HepG2 (cell line): ENCODE measurements around the gene VDAC2. TPM values are rescaled to one million over a fixed set of nuclear protein-coding genes. Genes with fewer than 3 reads are reported as not detected.
A peak's percentile ranks its signal among the peaks of the same experiment; 100 is the strongest.

Experiments
- ATAC-seq: fragments of 200-7000 bp; cut with Tn5 transposase; 3 replicates; pipeline ENCODE4 v1.9.1; 2020; ENCODE audit warnings: mild to moderate bottlenecking, moderate library complexity
- BruUV-seq: library from RNA; stranded (reverse); fragments of 400-500 nt; replicated peaks from 2 replicates; lab custom pipeline; 2021; lab: Mats Ljungman, UMichigan
- CTCF ChIA-PET: fragments of 300-600 bp; formaldehyde crosslinking; extraction: SDS; loops from one replicate; lab custom pipeline; 2021; ENCODE audit warnings: low total read pairs, inconsistent platforms, low intra/inter-chr PET ratio; lab: Yijun Ruan, JAX
- POLR2A ChIA-PET: fragments of 350-600 bp; sonication (Branson Sonifier 250); formaldehyde crosslinking; loops from one replicate; lab custom pipeline; 2020; ENCODE audit warnings: antibody characterized with exemption, inconsistent platforms; lab: Yijun Ruan, JAX
- DNase-seq: peaks from one replicate; pipeline ENCODE4 v3.0.0-alpha.2; 2015; ENCODE audit warnings: low spot score
- FAIRE-seq: peaks from 3 replicates; lab custom pipeline; 2011; peaks lifted over from hg19 to GRCh38; lab: Jason Lieb, UNC
- H2AFZ ChIP-seq: one replicate; pipeline ENCODE4 v1.6.1; 2011; ENCODE audit warnings: low read length, inconsistent platforms
- H3K27ac ChIP-seq: fragments of 300-600 bp; 3 replicates; pipeline ENCODE4 v1.8.0; 2011; ENCODE audit warnings: mixed run types, mild to moderate bottlenecking, mixed read lengths, low read length, inconsistent platforms; ENCODE audit not compliant: insufficient read depth; ENCODE audit errors: extremely low read length
- H3K27me3 ChIP-seq, 2 experiments: fragments of 200-600 bp in 1 of 2; 2 replicates in 1 of 2; 3 replicates in 1 of 2; pipeline versions ENCODE4 v1.6.0 to v1.8.0; 2011; ENCODE audit warnings: low read length in 2 of 2, mild to moderate bottlenecking in 2 of 2, moderate library complexity in 2 of 2, inconsistent platforms in 1 of 2; ENCODE audit not compliant: insufficient read depth in 2 of 2, control insufficient read depth in 1 of 2
- H3K36me3 ChIP-seq, 2 experiments: fragments of 200-600 bp in 1 of 2; replicated peaks in 1 of 2; 2 replicates in 1 of 2; 3 replicates in 1 of 2; pipeline versions ENCODE4 v1.5.1 to v1.8.0; 2011; ENCODE audit warnings: low read length in 2 of 2, inconsistent platforms in 1 of 2; ENCODE audit not compliant: insufficient read depth in 2 of 2, control insufficient read depth in 1 of 2
- H3K4me1 ChIP-seq: 2 replicates; pipeline ENCODE4 v1.5.1; 2012; ENCODE audit warnings: low read length, inconsistent platforms; ENCODE audit not compliant: insufficient read depth
- H3K4me2 ChIP-seq: 2 replicates; pipeline ENCODE4 v1.6.0; 2011; ENCODE audit warnings: low read depth, low read length, inconsistent platforms
- H3K4me3 ChIP-seq, 3 experiments: fragments of 200-600 bp in 1 of 3; sonication (generic), shearing (Covaris generic) in 1 of 3; replicated peaks in 1 of 3; 2 replicates each; pipeline ENCODE4 v1.5.1; 2011 to 2016; ENCODE audit warnings: low read length in 3 of 3, inconsistent platforms in 2 of 3, low read depth in 2 of 3, mild to moderate bottlenecking in 2 of 3, control low read depth in 1 of 3, mixed read lengths in 1 of 3; ENCODE audit not compliant: insufficient read depth in 1 of 3
- H3K79me2 ChIP-seq: one replicate; pipeline ENCODE4 v1.6.1; 2011; ENCODE audit warnings: low read length, inconsistent platforms; ENCODE audit not compliant: insufficient read depth
- H3K9ac ChIP-seq: 2 replicates; pipeline ENCODE4 v1.6.0; 2011; ENCODE audit warnings: mild to moderate bottlenecking, low read depth, low read length, inconsistent platforms; ENCODE audit not compliant: insufficient read depth
- H3K9me3 ChIP-seq: 2 replicates; pipeline ENCODE4 v1.5.1; 2012; ENCODE audit warnings: mild to moderate bottlenecking, low read length
- H4K20me1 ChIP-seq: 2 replicates; pipeline ENCODE4 v1.6.0; 2011; ENCODE audit warnings: inconsistent platforms, mild to moderate bottlenecking, low read length, moderate library complexity; ENCODE audit not compliant: insufficient read depth
- NFE2L2 ChIP-seq: fragments of 150-350 bp; IDR thresholded peaks from 2 replicates; pipeline ENCODE4 v1.6.1; 2014; ENCODE audit warnings: low read length
- REPIN1 ChIP-seq: sonication (generic); formaldehyde crosslinking; IDR thresholded peaks from 2 replicates; pipeline ENCODE4 v1.8.0; 2022; ENCODE audit warnings: missing genetic modification reagents, low read depth, mild to moderate bottlenecking, borderline replicate concordance
- ZNF205 ChIP-seq: IDR thresholded peaks from 2 replicates; pipeline ENCODE4 v1.6.1; 2018; ENCODE audit warnings: missing biosample characterization, missing genetic modification reagents
- ZNF615 ChIP-seq: sonication (generic); formaldehyde crosslinking; IDR thresholded peaks from 2 replicates; pipeline ENCODE4 v1.5.0; 2020; ENCODE audit warnings: mild to moderate bottlenecking, missing genetic modification reagents, borderline replicate concordance
- ZNF768 ChIP-seq: sonication (generic); formaldehyde crosslinking; IDR thresholded peaks from 2 replicates; pipeline ENCODE4 v1.4.0; 2020; ENCODE audit warnings: missing genetic modification reagents
- ZSCAN29 ChIP-seq: sonication (generic); formaldehyde crosslinking; conservative IDR thresholded peaks from 2 replicates; pipeline ENCODE4 v1.4.0; 2020; ENCODE audit warnings: mild to moderate bottlenecking, missing genetic modification reagents
- WGBS: methylation state at CpG from one replicate; pipeline ENCODE4 v1.1.6; 2017; ENCODE audit warnings: low lambda C conversion rate; 5-methylcytosine and 5-hydroxymethylcytosine counted together
- in situ Hi-C: cut with HindIII; loops from 2 replicates; pipeline ENCODE4 v1.10.0; 2017; ENCODE audit warnings: low pct_unique_long_range_greater_than_20kb; ENCODE audit not compliant: extremely low pct_ligation_motif_present
- intact Hi-C: fragments of 100-400 bp; cut with micrococcal nuclease; formaldehyde crosslinking; loops from one replicate; pipeline ENCODE4 v1.10.0; 2022; ENCODE audit not compliant: unreplicated experiment
- polyA plus RNA-seq, 8 experiments: library from polyadenylated mRNA; depleted of rRNA in 3 of 8; stranded (reverse) in 7 of 8; unstranded in 1 of 8; fragments of >200 nt; fragmentation: Illumina TruSeq in 4 of 8; extraction: Trizol in 4 of 8; gene quantifications; 2 replicates each; pipeline versions ENCODE4 v1.2.1 to v1.2.3, GENCODE V29; 2011 to 2016; ENCODE audit warnings: low read depth in 4 of 8, missing spikeins in 1 of 8, mixed read lengths in 1 of 8; ENCODE audit not compliant: insufficient read depth in 1 of 8
- total RNA-seq, 5 experiments: library from RNA; depleted of rRNA; stranded (reverse); fragments of >200 nt; fragmentation: Illumina TruSeq; extraction: Trizol; gene quantifications; 2 replicates each; pipeline ENCODE4 v1.2.3, GENCODE V29; 2016; ENCODE audit warnings: low read depth in 1 of 5
- TF ChIP-seq, protein P1 (sequence below): IDR thresholded peaks from 2 replicates; pipeline ENCODE4 v1.6.1; 2018; ENCODE audit warnings: missing genetic modification reagents
- TF ChIP-seq, protein P2 (sequence below): sonication (generic); formaldehyde crosslinking; IDR thresholded peaks from one replicate; pipeline ENCODE4 v1.5.1; 2020; ENCODE audit warnings: mild to moderate bottlenecking, missing genetic modification reagents; ENCODE audit errors: not compliant biosample characterization
- TF ChIP-seq, protein P3 (sequence below): sonication (generic); formaldehyde crosslinking; IDR thresholded peaks from 2 replicates; pipeline ENCODE4 v1.5.0; 2020; ENCODE audit warnings: mild to moderate bottlenecking, missing genetic modification reagents, borderline replicate concordance

VDAC2 gene
- total and polyA plus RNA-seq, 2 of the 13 experiments (the other 11 are each of a cell fraction or from before 2014, with no cell fraction given), result 67.9 to 222 TPM

- peak; percentile 38; the same call in 1 of the 3 replicates for ATAC-seq
- Histone ChIP-seq H3K4me3 (no peak overlapping the region), H3K9me3 (peaks cover 17% of the 10 kb centered on the region; the same call in 1 of the 2 replicates), H2AFZ (no peak overlapping the region), H4K20me1 (no peaks in the 10 kb centered on the region), H3K27ac (no peak overlapping the region), H3K9ac (no peak overlapping the region), H3K36me3 (no peaks in the 10 kb centered on the region), H3K4me2 (no peak overlapping the region), H3K79me2 (no peaks in the 10 kb centered on the region), H3K27me3 (no peaks in the 10 kb centered on the region), H3K4me1 (peaks cover 9% of the 10 kb centered on the region)
- in situ Hi-C loops (no loop called here), intact Hi-C loops (no loop called here)
- no peak for FAIRE-seq
- no peak for DNase-seq
- 47% methylated on average over 3 of the region's 3 CpGs for WGBS
- BruUV-seq, result no TSS peak
- ChIA-PET CTCF (no interaction called here), POLR2A (no interaction called here)
- TF ChIP-seq, protein P1, sequence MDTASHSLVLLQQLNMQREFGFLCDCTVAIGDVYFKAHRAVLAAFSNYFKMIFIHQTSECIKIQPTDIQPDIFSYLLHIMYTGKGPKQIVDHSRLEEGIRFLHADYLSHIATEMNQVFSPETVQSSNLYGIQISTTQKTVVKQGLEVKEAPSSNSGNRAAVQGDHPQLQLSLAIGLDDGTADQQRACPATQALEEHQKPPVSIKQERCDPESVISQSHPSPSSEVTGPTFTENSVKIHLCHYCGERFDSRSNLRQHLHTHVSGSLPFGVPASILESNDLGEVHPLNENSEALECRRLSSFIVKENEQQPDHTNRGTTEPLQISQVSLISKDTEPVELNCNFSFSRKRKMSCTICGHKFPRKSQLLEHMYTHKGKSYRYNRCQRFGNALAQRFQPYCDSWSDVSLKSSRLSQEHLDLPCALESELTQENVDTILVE (CRISPR knock-in tag), result no peak
- TF ChIP-seq ZNF205 (CRISPR knock-in tag), result no peak
- TF ChIP-seq NFE2L2, result no peak
- TF ChIP-seq, protein P2, sequence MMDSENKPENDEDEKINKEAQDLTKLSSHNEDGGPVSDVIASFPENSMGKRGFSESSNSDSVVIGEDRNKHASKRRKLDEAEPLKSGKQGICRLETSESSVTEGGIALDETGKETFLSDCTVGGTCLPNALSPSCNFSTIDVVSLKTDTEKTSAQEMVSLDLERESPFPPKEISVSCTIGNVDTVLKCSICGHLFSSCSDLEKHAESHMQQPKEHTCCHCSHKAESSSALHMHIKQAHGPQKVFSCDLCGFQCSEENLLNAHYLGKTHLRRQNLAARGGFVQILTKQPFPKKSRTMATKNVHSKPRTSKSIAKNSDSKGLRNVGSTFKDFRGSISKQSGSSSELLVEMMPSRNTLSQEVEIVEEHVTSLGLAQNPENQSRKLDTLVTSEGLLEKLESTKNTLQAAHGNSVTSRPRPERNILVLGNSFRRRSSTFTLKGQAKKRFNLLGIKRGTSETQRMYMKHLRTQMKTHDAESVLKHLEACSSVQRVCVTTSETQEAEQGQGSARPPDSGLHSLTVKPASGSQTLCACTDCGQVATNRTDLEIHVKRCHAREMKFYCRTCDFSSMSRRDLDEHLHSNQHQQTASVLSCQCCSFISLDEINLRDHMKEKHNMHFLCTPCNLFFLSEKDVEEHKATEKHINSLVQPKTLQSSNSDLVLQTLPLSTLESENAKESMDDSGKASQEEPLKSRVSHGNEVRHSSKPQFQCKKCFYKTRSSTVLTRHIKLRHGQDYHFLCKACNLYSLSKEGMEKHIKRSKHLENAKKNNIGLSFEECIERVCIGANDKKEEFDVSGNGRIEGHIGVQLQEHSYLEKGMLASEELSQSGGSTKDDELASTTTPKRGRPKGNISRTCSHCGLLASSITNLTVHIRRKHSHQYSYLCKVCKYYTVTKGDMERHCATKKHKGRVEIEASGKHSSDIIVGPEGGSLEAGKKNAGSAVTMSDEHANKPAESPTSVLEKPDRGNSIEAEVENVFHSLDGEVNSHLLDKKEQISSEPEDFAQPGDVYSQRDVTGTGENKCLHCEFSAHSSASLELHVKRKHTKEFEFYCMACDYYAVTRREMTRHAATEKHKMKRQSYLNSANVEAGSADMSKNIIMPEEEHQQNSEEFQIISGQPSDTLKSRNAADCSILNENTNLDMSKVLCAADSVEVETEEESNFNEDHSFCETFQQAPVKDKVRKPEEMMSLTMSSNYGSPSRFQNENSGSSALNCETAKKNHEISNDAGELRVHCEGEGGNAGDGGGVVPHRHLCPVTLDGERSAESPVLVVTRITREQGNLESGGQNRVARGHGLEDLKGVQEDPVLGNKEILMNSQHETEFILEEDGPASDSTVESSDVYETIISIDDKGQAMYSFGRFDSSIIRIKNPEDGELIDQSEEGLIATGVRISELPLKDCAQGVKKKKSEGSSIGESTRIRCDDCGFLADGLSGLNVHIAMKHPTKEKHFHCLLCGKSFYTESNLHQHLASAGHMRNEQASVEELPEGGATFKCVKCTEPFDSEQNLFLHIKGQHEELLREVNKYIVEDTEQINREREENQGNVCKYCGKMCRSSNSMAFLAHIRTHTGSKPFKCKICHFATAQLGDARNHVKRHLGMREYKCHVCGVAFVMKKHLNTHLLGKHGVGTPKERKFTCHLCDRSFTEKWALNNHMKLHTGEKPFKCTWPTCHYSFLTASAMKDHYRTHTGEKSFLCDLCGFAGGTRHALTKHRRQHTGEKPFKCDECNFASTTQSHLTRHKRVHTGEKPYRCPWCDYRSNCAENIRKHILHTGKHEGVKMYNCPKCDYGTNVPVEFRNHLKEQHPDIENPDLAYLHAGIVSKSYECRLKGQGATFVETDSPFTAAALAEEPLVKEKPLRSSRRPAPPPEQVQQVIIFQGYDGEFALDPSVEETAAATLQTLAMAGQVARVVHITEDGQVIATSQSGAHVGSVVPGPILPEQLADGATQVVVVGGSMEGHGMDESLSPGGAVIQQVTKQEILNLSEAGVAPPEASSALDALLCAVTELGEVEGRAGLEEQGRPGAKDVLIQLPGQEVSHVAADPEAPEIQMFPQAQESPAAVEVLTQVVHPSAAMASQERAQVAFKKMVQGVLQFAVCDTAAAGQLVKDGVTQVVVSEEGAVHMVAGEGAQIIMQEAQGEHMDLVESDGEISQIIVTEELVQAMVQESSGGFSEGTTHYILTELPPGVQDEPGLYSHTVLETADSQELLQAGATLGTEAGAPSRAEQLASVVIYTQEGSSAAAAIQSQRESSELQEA (CRISPR knock-in tag), result no peak
- TF ChIP-seq ZNF768 (CRISPR knock-in tag), result no peak
- TF ChIP-seq, protein P3, sequence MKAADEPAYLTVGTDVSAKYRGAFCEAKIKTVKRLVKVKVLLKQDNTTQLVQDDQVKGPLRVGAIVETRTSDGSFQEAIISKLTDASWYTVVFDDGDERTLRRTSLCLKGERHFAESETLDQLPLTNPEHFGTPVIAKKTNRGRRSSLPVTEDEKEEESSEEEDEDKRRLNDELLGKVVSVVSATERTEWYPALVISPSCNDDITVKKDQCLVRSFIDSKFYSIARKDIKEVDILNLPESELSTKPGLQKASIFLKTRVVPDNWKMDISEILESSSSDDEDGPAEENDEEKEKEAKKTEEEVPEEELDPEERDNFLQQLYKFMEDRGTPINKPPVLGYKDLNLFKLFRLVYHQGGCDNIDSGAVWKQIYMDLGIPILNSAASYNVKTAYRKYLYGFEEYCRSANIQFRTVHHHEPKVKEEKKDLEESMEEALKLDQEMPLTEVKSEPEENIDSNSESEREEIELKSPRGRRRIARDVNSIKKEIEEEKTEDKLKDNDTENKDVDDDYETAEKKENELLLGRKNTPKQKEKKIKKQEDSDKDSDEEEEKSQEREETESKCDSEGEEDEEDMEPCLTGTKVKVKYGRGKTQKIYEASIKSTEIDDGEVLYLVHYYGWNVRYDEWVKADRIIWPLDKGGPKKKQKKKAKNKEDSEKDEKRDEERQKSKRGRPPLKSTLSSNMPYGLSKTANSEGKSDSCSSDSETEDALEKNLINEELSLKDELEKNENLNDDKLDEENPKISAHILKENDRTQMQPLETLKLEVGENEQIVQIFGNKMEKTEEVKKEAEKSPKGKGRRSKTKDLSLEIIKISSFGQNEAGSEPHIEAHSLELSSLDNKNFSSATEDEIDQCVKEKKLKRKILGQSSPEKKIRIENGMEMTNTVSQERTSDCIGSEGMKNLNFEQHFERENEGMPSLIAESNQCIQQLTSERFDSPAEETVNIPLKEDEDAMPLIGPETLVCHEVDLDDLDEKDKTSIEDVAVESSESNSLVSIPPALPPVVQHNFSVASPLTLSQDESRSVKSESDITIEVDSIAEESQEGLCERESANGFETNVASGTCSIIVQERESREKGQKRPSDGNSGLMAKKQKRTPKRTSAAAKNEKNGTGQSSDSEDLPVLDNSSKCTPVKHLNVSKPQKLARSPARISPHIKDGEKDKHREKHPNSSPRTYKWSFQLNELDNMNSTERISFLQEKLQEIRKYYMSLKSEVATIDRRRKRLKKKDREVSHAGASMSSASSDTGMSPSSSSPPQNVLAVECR (CRISPR knock-in tag), result no peak
- no peak for TF ChIP-seq ZNF615
- TF ChIP-seq REPIN1, result no peak
- no peak for TF ChIP-seq ZSCAN29
Measured at GRCh38 chr10:75250934-75251333, 40.3 kb downstream of the VDAC2 start.
